Activated CD8-positive, alpha-beta memory T cell treated with anti-CD3 and anti-CD28 coated beads, Interleukin-2, amount 50 U/mL, for 48 hours (primary cell): Measurements from ENCODE around the gene RSPH9.

ENCODE experiments used
- DNase-seq: peaks from one replicate; pipeline ENCODE4 v3.0.0-alpha.2; 2020

The RSPH9 gene, protein sequence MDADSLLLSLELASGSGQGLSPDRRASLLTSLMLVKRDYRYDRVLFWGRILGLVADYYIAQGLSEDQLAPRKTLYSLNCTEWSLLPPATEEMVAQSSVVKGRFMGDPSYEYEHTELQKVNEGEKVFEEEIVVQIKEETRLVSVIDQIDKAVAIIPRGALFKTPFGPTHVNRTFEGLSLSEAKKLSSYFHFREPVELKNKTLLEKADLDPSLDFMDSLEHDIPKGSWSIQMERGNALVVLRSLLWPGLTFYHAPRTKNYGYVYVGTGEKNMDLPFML

DNA sequence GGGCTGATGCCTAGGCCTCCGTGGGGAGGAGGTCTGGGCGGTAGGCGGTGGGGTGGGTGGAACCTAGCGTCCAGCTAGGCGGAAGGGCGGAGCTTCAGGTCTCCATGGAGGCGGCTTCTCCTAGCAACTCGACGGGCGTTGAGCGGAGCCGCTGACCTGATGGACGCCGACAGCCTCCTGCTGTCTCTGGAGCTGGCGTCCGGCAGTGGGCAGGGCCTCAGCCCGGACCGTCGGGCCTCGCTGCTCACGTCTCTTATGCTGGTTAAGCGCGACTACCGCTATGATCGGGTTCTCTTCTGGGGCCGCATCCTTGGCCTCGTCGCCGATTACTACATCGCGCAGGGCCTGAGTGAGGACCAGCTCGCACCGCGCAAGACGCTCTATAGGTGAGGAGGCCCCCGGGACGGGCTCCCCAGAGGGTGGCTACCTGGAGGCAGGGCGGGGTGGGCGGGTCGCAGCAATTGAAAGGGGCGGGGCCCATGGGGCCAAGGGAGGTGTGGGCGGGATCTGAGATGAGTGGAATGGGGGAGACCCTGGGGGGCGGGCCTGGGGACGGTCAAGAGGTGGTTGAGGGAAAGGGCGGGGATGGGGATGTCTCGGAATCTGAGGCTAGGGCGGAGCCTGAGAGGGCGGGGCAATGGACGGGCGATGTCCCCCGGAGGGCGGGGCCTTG is at the start of gene RSPH9:
RSPH9 (plus strand) TSS at position 97 of the 673 bp plus-strand sequence; CDS start at position 160, 63 bp downstream.
- peak; percentile 81 for DNase-seq

DNA sequence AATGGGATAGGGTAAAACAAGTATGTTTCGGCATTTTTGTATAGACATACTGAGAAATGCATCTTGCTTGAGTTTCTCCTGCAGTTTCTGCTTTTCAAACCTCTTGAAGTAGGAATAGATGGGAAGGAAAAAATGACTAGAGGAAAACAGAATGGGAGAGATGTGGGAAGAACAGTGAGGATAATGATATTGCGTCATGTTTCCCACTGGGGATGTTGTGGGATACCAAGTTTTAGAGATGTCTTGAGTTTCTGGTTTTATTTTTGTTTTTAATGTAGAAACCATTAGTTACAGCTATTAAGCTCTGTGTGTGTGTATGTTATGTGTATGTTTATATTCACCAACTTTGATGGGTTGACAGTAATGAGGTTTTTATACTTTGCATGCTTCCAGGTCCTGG is 44.2 kb upstream of the RSPH9 start:
- DNase-seq: no peak

DNA sequence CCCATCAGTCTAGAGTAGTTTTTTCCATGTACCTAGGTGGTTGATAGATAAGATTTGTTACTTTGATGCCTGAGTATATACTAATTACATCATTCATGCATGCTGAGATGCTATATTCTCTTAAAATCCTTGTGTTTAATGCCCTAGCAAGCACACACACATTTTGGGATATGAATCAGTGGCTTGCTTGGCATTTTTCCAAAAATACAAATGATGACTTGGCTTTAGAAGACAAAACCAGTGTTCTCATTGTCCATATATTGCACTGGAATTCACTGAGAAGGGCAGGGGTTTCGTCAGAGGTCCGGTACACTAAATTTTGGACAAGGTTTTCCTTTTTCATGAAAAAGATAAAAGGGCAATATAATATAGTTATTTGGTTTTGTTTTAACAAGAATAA is 40.7 kb upstream of the RSPH9 start:
- no peak for DNase-seq

DNA sequence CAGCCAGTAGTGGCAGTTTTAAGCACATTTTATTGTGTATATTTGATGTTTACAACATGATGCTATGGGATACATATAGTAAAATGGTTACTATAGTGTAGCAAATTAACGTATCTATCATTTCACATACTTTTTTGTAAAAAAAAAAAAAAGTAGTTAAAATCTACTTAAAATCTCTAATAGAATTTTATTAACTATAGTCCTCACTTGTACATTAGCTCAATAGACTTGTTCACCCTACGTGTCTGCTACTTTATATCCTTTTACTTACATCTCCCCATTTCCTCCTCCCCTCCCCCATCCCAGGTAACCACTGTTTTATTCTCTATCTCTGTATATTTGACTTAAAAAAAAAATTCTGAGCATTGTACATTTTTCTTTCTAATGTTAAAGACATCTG is 38.8 kb upstream of the RSPH9 start:
- DNase-seq: no peak

DNA sequence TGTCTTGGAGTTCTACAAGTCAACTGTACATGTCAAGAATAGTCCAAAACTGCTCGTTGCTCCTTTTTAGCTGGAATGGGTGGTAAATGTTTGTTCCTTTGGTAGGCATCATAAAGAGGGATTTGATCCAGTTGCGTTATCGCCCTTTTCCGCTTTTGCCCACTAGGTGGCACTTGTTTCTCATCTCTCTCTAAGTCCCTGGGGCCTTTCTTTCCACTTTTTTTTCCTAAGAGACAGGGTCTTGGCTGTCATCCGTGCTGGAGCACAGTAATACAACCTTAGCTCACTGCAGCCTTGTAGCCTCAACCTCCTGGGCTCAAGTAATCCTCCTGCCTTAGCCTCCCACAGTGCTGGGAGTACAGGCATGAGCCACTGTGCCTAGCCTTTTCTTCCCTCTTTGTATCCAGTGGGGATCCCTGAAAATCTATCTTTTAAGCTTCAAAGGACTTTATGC is 36.5 kb upstream of the RSPH9 start:
- DNase-seq: peak; percentile 77

DNA sequence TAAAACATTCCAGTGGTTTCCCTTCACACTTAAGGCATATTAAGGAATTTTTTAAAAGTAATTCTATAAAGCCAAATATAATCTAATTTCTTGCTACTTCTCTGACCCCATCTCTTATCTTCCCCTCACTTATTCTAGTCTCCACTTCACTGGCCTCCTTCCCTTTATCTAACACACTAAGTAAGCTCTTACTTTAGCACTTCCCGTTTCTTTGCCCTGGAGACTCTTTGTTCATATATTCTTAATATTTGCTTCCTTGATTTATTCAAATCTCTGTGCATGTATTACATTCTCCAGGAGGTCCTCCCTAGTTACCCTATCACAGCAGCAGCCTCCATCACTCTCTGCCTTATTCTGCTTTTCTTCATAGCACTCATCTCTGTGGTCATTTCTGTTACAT is 36.0 kb upstream of the RSPH9 start:
- DNase-seq: no peak

DNA sequence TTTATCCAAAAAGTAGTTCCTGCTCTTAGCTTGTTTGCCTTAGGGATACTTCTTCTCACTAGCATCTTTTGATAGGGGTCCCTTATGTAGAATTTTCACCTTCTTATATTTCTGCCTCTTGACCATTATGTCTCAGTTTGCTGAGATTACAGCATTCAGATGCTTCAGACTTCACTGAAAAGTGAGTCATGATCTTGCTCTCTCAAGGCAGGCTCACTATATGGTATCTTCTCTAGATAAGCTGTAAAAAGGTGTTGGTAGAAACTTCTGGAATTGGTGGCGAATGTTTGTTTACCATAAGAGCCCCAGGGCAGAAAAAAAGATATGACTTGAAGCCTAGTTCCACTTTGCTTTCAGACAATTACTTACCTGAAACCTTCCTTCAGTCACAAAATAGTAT is 35.4 kb upstream of the RSPH9 start:
- DNase-seq: no peak

DNA sequence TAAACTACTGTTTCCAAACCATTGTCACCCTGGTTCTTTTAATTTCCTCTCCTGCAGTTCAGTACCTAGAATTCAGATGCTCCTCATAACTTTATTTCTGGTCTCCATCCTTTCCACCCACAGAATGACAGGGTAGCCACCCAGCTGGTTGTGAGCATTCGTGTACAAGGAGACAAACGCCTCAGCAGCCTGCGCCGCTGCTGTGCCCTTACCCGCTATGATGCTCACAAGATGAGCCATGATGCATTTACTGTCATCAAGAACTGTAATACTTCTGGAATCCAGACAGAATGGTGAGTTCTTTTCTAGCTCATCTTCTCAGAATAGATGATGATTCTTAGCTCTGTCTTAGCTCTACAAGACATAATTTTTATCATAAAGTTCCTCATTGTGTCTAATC is 34.4 kb upstream of the RSPH9 start:
- no peak for DNase-seq

DNA sequence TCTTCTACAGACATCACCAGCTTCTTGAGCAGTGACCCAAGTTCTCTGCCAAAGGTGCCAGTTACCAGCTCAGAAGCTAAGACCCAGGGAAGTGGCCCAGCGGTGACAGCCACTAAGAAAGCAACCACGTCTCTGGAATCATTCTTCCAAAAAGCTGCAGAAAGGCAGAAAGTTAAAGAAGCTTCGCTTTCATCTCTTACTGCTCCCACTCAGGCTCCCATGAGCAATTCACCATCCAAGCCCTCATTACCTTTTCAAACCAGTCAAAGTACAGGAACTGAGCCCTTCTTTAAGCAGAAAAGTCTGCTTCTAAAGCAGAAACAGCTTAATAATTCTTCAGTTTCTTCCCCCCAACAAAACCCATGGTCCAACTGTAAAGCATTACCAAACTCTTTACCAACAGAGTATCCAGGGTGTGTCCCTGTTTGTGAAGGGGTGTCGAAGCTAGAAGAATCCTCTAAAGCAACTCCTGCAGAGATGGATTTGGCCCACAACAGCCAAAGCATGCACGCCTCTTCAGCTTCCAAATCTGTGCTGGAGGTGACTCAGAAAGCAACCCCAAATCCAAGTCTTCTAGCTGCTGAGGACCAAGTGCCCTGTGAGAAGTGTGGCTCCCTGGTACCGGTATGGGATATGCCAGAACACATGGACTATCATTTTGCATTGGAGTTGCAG is 31.0 kb upstream of the RSPH9 start:
- no peak for DNase-seq

DNA sequence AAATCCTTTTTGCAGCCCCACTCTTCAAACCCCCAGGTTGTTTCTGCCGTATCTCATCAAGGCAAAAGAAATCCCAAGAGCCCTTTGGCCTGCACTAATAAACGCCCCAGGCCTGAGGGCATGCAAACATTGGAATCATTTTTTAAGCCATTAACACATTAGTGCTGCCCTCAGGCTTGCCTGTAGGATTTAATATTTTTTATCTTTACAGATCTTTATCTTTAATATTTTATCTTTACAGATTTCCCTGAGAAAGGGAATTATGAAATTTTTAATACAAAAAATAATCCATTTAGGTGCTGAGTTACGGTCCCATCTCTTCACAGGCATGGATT is 30.5 kb upstream of the RSPH9 start:
- no peak for DNase-seq

DNA sequence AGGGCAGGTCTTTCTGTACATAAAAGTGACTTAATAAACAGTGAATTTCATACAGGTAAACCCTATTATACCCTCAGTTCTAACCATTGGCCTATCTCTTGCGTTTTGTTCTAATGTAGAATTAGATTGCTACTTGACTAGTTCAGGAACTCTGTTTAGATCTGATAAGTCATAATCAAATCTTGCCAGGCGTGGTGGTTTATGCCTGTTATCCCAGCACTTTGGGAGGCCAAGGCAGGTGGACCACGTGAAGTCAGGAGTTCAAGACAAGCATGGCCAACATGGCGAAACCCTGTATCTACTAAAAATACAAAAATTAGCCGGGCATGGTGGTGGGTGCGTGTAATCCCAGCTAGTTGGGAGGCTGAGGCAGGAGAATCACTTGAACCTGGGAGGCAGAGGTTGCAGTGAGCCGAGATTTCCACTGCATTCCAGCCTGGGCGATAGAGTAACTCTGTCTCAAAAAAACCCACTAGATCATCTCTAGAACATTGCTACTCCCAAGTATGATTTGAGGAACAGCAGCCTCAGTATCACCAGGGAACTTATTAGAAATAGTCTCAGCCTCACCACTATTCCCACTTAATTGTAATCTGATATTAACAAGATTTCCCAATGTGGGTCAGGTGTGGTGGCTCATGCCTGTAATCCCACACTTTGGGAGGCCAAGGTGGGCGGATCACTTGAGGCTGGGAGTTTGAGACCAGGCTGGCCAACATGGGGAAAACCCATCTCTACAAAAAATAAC is 27.9 kb upstream of the RSPH9 start:
- DNase-seq: no peak

DNA sequence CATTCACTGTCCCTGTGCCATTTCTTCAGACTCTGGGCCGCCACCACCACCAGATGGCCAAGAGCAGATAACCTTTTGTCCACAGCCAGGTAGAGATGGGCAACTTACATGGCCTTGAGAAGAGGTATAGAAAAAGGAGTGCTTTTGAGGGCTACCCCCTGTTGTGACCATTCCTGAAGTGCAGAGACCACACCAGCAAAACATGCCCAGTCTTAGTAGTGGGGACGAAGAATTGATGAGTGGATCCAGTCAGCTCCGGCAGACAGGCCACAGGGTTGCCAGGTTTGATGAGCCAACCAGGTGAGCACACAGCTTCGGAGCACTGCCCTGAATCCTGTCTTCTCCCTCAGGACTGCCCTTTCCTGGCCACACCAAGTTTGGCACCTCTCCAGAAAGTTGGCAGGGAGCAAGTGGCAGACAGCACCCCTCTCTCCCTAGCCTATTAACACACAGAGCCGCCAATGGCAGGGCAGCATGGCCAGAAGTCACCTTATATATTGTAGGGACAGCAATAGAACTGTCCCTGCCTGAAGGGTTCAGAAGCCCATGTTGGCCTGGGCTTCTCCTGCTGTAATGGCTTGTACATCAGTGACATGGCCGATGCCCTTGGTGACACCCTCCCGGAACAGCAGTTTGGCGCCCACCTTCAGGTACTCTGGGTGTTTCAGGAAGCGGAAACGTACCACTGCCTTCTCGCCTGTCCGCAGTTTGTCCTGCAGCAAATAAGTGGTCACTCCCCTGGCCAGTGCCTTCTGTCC is 23.6 kb upstream of the RSPH9 start:
- no peak for DNase-seq

DNA sequence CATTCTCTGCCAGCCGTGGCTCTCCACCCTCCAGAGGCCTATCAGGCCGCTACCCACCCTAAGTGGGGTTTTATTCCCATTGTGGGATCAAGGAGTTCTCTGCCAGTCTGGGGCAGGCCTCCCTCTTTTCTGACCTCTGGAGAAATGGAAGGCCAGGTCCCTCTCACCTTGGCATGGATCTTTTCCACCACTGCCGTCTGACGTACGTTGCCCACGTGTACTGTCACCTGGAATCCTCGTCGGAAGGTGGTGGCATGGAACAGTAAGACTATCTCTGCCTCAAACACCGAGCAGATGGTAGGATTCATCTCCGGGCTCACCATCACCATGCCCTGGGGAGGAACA is 23.0 kb upstream of the RSPH9 start:
- DNase-seq: no peak

DNA sequence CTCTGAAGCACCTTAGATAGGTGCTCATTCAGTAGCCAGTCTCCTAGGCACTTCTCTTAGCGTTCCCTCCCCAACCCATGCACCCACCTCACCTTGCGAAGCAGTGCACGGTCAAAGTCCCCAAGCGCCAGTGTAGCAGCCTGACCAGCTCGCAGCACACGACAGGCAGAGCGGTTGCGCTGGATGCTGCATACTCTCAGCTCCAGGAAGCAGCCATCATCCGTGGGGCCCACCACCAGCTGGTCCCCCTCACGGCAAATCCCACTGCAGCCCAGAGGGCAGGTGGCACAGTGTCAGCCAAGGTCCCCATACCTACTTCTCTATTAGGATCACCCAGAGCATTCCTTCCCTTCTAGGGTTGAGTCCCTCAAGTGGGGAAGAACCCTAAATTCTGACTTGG is 22.3 kb upstream of the RSPH9 start:
- no peak for DNase-seq

DNA sequence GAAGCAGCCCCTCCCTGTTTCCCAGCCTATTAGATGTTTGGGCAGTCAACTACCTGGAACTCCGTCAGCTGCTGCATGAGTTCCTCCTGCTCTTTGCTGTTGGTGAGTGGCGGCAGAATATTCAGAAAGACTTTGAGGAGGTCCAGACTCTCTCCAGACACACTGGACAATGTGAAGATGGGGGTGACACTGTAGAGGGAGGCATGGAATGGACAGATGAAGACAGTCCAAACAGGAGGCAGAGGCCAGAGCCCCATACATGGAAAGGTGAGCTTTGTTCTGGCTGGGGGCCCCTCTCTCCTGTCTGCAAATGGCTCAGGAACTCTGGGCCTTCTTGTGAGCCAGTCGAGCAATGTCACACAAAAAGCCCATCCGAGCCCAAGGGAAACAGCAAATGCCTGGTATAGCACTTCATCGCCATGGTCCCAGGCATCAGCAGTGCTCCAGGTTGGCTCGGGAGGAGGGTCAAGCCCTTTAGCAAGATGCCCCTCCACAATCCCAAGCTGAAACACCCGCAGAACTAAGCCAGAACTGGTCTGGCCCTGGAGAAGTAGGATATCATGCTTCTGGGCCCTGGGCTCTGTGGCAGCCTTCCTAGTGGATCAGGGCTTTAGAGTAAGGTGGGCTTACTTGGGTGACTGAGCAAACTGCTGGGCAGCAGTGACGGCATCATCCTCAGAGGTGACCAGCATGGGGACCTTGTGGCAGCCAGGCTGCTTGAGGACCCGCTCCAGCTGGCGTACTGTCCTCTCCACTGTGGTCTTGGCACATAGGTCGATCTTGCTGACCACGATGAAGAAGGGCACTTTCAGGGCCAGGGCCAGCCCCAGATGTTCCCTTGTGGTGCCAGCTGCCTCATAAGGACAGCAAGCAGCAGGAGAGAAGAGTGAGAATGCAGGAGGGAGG is 20.7 kb upstream of the RSPH9 start:
- no peak for DNase-seq

DNA sequence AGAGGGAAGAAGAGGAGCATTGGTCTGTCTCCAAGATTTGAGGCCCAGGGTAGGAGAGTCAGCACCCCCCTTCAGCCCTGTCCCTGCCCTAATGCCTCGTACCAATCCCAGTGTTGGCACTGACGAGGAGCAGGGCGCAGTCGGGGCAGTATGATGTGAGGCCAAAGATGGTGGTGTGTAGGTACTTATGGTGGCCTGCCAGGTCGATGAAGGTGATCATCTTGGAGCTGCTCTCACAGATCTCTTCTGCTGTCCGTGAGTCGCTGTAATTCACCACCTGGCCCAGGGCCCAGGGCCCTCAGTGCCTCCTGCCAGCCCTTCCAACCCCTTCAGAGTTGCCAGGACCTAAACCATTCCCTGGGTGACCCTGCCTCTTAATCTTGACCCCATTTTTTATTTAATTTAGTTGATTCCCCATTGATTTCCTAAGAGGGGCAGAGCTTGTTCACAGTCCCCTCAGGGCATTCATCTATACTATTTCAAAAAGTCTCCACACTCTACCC is 20.0 kb upstream of the RSPH9 start:
- no peak for DNase-seq

DNA sequence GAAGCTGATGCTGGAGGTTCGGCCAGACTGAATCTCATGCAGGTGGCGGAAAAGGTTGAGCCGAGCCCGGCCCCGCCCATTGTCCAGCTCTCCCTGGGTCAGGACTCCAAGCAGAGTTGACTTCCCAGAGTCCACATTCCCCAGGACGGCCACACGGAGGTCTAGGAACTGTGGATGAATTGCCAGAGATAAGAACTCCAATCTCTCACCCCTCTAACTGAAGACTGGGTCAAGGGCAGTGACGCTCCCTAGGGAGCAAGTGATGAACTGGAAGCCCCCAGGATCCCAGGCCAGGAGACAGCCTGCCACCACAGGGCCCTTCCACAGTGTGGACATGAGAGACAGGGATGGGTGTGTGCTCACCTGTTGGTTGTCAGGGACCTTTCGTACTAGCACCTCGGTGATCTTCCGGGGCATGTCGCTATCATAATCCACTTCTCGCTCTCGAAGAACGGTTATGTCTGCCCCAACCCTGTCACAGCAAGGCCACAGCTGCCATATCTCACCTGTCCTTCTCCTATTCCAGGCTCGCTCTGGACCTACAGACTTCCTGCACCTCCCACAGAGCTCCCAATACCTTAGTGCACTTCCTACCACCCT is 19.3 kb upstream of the RSPH9 start:
- DNase-seq: no peak

DNA sequence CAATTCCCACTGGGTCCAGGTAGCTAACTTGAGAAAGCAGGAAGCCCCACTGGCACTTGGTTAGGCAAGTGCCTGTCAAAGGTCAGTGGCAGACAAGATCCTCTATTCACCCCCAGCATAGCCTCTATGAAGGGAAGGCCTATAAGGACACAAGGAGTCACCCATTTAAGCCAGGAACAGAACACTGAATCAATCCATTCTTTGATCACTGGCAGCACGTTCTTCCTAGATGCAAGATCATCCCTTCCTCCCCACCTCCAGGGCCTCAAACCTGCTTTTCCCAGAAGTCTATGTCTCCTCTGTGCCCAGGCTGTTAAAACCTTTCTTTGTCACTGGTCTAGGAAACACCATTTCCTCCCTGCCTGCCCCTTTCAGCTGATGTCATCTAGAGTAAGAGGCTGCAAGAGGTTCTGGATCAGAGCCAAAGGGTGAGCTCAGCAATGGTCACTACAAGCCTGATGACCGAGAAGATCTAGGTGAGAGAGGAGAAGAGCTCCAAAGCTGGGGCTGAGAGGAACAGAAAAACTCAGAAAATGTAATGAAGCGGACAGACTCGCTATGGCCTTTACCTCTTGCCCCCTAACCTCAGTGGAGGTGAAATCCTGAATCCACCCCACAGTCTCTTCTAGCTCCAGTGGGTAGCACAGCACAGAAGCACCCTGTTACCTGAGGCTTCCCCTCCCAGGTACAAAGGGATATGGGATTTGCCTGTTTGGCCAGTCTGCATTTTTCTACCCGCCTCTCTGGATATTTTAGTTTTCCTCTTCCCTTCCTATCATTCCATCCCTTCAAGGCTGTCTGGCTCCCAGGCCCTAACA is 17.6 kb upstream of the RSPH9 start:
- DNase-seq: no peak

DNA sequence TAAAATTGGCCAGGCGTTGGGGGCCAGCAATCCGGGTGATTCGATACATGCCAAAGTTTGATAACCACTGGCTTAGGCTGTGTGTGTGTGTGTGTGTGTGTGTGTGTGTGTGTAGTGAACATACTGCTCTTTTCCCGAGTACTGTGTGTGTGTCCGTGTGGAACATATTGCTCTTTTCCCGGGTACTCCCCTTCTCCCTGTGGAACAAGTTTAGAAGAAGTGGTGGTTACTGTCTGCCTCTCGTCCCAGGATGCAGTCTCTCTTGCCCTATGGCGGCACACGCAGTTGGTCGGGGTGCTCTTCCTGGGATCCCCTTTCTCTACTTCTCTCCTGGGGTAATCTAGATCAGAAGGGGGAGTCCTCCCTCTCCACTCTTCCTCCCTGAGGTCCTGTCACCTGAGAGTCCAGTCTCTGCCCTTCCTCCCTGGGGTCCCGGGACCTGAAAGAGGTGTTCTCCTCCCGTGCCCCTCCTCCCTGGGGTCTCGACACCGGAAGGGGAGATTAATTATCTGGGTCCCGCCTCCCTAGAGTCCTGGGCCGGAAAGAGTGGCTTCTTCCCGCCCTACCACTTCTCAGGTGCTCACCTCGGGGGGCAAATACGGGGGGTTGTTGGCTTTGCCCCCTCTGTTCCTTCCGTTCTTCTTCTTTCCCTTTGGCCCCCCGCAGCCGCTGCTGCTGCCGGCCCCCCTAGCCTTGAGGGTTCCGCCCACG is 16.3 kb upstream of the RSPH9 start:
- peak; percentile 78 for DNase-seq

DNA sequence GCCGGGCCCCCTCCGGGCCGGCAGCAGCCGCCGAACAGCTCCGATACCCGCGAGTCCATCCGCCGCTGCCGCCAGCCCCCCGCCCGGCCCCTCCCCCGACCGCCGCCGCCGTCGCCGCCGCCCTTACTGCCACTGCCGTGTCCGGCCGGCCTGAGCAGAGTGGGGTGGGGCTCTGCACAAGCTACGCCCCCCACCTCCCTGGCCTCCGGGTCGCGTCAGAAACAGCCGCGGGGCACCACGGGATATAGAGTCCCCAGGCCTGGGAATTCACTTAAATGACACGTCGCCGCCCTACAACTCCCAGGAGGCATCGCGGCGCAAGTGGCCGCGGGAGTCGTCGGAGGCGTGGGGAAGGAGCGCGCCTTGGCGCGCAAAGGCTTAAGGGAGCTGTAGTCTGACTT is 15.7 kb upstream of the RSPH9 start, which contains the start of gene GTPBP2:
GTPBP2 (minus strand) TSS at position 161 of the 401 bp plus-strand sequence; CDS start at position 59, 102 bp downstream.
- peak; percentile 96 for DNase-seq
